Sigmoid colon (tissue), 4 donors: Measurements from ENCODE around the gene IFI44.

Experiments used
- CTCF ChIP-seq, 4 experiments: fragments of 450-650 bp in 3 of 4; fragments of 200-600 bp in 1 of 4; IDR thresholded peaks; one replicate each; pipeline ENCODE4 v1.5.1; 2016 to 2019; ENCODE audit warnings: antibody characterized with exemption in 4 of 4, mild to moderate bottlenecking in 3 of 4, moderate library complexity in 2 of 4
- EP300 ChIP-seq, 4 donors: sonication (generic); formaldehyde crosslinking; IDR thresholded peaks; one replicate each; pipeline ENCODE4 v1.6.1; 2017; ENCODE audit warnings: antibody characterized with exemption in 4 of 4
- POLR2A ChIP-seq, 2 donors: fragments of 450-650 bp; IDR thresholded peaks; one replicate each; pipeline ENCODE4 v1.6.1; 2016; ENCODE audit warnings: antibody characterized with exemption in 2 of 2, mild to moderate bottlenecking in 2 of 2, moderate library complexity in 2 of 2

- TF ChIP-seq EP300 (IDR thresholded peaks at IDR 0.05) (no peak), CTCF (IDR thresholded peaks at IDR 0.05) (no peak), POLR2A (IDR thresholded peaks at IDR 0.05) (no peak)
These were observed 18.3 kb downstream of the IFI44 start for GRCh38 chr1:78667939-78668338.
